H9 (cell line): ENCODE data around the gene INPP5J. TPM values are rescaled to one million over a fixed set of nuclear protein-coding genes. Genes with fewer than 3 reads are reported as not detected.

Experiments used
- DNase-seq: peaks from one replicate; pipeline ENCODE4 v3.0.0-alpha.2; 2017
- H2AFZ ChIP-seq: one replicate; pipeline ENCODE4 v1.6.1; 2013; ENCODE audit warnings: mild to moderate bottlenecking, low read length, control low read depth, moderate library complexity
- H2AK5ac ChIP-seq: 2 replicates; pipeline ENCODE4 v1.6.1; 2013; ENCODE audit warnings: low read length, control low read depth, mixed read lengths; ENCODE audit not compliant: insufficient read length
- H2BK120ac ChIP-seq: one replicate; pipeline ENCODE4 v1.6.1; 2013; ENCODE audit warnings: low read depth, mild to moderate bottlenecking, low read length, control low read depth, inconsistent platforms; ENCODE audit not compliant: poor library complexity, severe bottlenecking
- H2BK12ac ChIP-seq: 2 replicates; pipeline ENCODE4 v1.6.1; 2013; ENCODE audit warnings: low read length, control low read depth, mixed read lengths, low read depth; ENCODE audit not compliant: insufficient read length
- H2BK15ac ChIP-seq: 2 replicates; pipeline ENCODE4 v1.6.1; 2013; ENCODE audit warnings: low read depth, low read length, control low read depth
- H2BK20ac ChIP-seq: one replicate; pipeline ENCODE4 v1.6.1; 2013; ENCODE audit warnings: low read depth, mild to moderate bottlenecking, low read length, control low read depth, inconsistent platforms; ENCODE audit not compliant: poor library complexity, severe bottlenecking
- H2BK5ac ChIP-seq: 2 replicates; pipeline ENCODE4 v1.6.1; 2013; ENCODE audit warnings: low read length, control low read depth, mixed read lengths; ENCODE audit not compliant: insufficient read length
- H3K14ac ChIP-seq: 2 replicates; pipeline ENCODE4 v1.6.1; 2013; ENCODE audit warnings: low read length, control low read depth; ENCODE audit not compliant: insufficient read depth
- H3K18ac ChIP-seq: 2 replicates; pipeline ENCODE4 v1.6.1; 2013; ENCODE audit warnings: low read depth, mild to moderate bottlenecking, mixed read lengths, low read length, control low read depth; ENCODE audit not compliant: insufficient read length
- H3K23ac ChIP-seq: 2 replicates; pipeline ENCODE4 v1.6.1; 2013; ENCODE audit warnings: low read length, control low read depth, mixed read lengths, low read depth; ENCODE audit not compliant: insufficient read length
- H3K23me2 ChIP-seq: 2 replicates; pipeline ENCODE4 v1.6.1; 2013; ENCODE audit warnings: low read depth, mild to moderate bottlenecking, mixed read lengths, low read length, control low read depth; ENCODE audit not compliant: insufficient read length, poor library complexity, severe bottlenecking
- H3K27ac ChIP-seq: 2 replicates; pipeline ENCODE4 v1.5.1; 2013; ENCODE audit warnings: low read length, control low read depth, mixed read lengths, low read depth; ENCODE audit not compliant: insufficient read length
- H3K27me3 ChIP-seq: 2 replicates; pipeline ENCODE4 v1.6.1; 2013; ENCODE audit warnings: low read length, control low read depth, inconsistent platforms; ENCODE audit not compliant: insufficient read depth
- H3K4ac ChIP-seq: 2 replicates; pipeline ENCODE4 v1.6.1; 2013; ENCODE audit warnings: low read depth, mild to moderate bottlenecking, control low read depth, inconsistent platforms, low read length, moderate library complexity
- H3K4me1 ChIP-seq: 2 replicates; pipeline ENCODE4 v1.6.1; 2013; ENCODE audit warnings: low read length, control low read depth, inconsistent platforms; ENCODE audit not compliant: insufficient read depth
- H3K4me2 ChIP-seq: 2 replicates; pipeline ENCODE4 v1.6.1; 2013; ENCODE audit warnings: low read length, control low read depth, mixed read lengths; ENCODE audit not compliant: insufficient read length, insufficient read depth
- H3K56ac ChIP-seq: 2 replicates; pipeline ENCODE4 v1.6.1; 2013; ENCODE audit warnings: low read depth, mild to moderate bottlenecking, mixed read lengths, low read length, control low read depth; ENCODE audit not compliant: insufficient read length
- H3K79me1 ChIP-seq: 2 replicates; pipeline ENCODE4 v1.6.1; 2013; ENCODE audit warnings: low read depth, mild to moderate bottlenecking, moderate library complexity, low read length, control low read depth, inconsistent platforms; ENCODE audit not compliant: insufficient read depth, poor library complexity, severe bottlenecking
- H3K79me2 ChIP-seq: 2 replicates; pipeline ENCODE4 v1.6.1; 2013; ENCODE audit warnings: low read length, control low read depth, inconsistent platforms; ENCODE audit not compliant: insufficient read depth
- H3K9ac ChIP-seq: 2 replicates; pipeline ENCODE4 v1.6.1; 2013; ENCODE audit warnings: low read length, control low read depth, mixed read lengths; ENCODE audit not compliant: insufficient read length; ENCODE audit errors: extremely low read depth
- H3K9me3 ChIP-seq: one replicate; pipeline ENCODE4 v1.6.1; 2013; ENCODE audit warnings: low read depth, low read length, inconsistent platforms; ENCODE audit not compliant: control insufficient read depth
- H3T11ph ChIP-seq: one replicate; pipeline ENCODE4 v1.6.1; 2013; ENCODE audit warnings: mild to moderate bottlenecking, low read length, control low read depth, inconsistent platforms
- H4K20me1 ChIP-seq: one replicate; pipeline ENCODE4 v1.6.1; 2013; ENCODE audit not compliant: control insufficient read depth, insufficient read length, insufficient read depth
- H4K5ac ChIP-seq: 2 replicates; pipeline ENCODE4 v1.6.1; 2013; ENCODE audit warnings: low read depth, mild to moderate bottlenecking, mixed read lengths, low read length, control low read depth; ENCODE audit not compliant: insufficient read length
- H4K8ac ChIP-seq: replicated peaks from 2 replicates; pipeline ENCODE4 v1.6.1; 2013; ENCODE audit warnings: low read length, control low read depth, mixed read lengths, low read depth; ENCODE audit not compliant: insufficient read length
- H4K91ac ChIP-seq: 2 replicates; pipeline ENCODE4 v1.6.1; 2013; ENCODE audit warnings: low read depth, mild to moderate bottlenecking, moderate library complexity, mixed read lengths, low read length, control low read depth; ENCODE audit not compliant: insufficient read length
- H3K27ac Mint-ChIP-seq, 3 experiments: 2 replicates in 2 of 3; 3 replicates in 1 of 3; pipeline ENCODE4 v1.8.0; 2020 to 2021; ENCODE audit warnings: mixed read lengths in 3 of 3, mild to moderate bottlenecking in 1 of 3, moderate library complexity in 1 of 3
- H3K27me3 Mint-ChIP-seq: 2 replicates; pipeline ENCODE4 v1.8.0; 2021; ENCODE audit warnings: low read depth, mild to moderate bottlenecking, moderate library complexity, mixed read lengths
- H3K36me3 Mint-ChIP-seq, 3 experiments: 2 replicates in 2 of 3; 3 replicates in 1 of 3; pipeline ENCODE4 v1.8.0; 2020 to 2021; ENCODE audit warnings: low read depth in 3 of 3, mixed read lengths in 3 of 3; ENCODE audit not compliant: insufficient read depth in 1 of 3
- H3K4me1 Mint-ChIP-seq, 2 experiments: 2 replicates each; pipeline ENCODE4 v1.8.0; 2020; ENCODE audit warnings: mixed read lengths in 2 of 2
- H3K4me3 Mint-ChIP-seq, 2 experiments: 2 replicates in 1 of 2; 3 replicates in 1 of 2; pipeline ENCODE4 v1.8.0; 2020 to 2021; ENCODE audit warnings: mild to moderate bottlenecking in 2 of 2, mixed read lengths in 2 of 2, moderate library complexity in 1 of 2
- H3K9me3 Mint-ChIP-seq, 2 experiments: 2 replicates in 1 of 2; 3 replicates in 1 of 2; pipeline ENCODE4 v1.8.0; 2020; ENCODE audit warnings: mild to moderate bottlenecking in 2 of 2, mixed read lengths in 2 of 2, moderate library complexity in 1 of 2
- CTCF ChIP-seq: fragments of 200-600 bp; sonication (generic); conservative IDR thresholded peaks from 3 replicates; pipeline ENCODE4 v1.8.0; 2021; ENCODE audit warnings: antibody characterized with exemption, mild to moderate bottlenecking
- WGBS: extraction: QIAGEN DNeasy Blood & Tissue Kit; methylation state at CpG from one replicate; pipeline ENCODE4 v1.1.7; 2013; ENCODE audit warnings: missing lambda C conversion rate, low lambda C conversion rate, mixed read lengths; ENCODE audit not compliant: insufficient read length; ENCODE audit errors: extremely low coverage; 5-methylcytosine and 5-hydroxymethylcytosine counted together
- total RNA-seq: library from RNA; stranded (reverse); gene quantifications from 2 replicates; pipeline ENCODE4 v1.2.1, GENCODE V29; 2021

The INPP5J gene
- total RNA-seq, 1 experiment from 2014 or later, result 4.9 TPM

- H3K36me3 Mint-ChIP-seq, result peaks cover 3 to 9% (median 3%) of the 10 kb centered on the region in 3 experiments; a peak in 4 of 7 replicates
- Histone ChIP-seq H2AK5ac (no peak overlapping the region), H4K20me1 (no peaks in the 10 kb centered on the region), H3K27me3 (peaks cover 3% of the 10 kb centered on the region; the same call in 1 of the 2 replicates), H3K9me3 (no peaks in the 10 kb centered on the region), H3K79me1 (no peaks in the 10 kb centered on the region), H3K4me1 (0 out of 2 replicates have a peak, but pooled peaks cover 3% of the 10 kb centered on the region), H4K8ac (no peak overlapping the region), H3K27ac (no peak overlapping the region), H3K4ac (no peak overlapping the region), H3K79me2 (no peaks in the 10 kb centered on the region), H2BK5ac (no peak overlapping the region), H3K56ac (no peak overlapping the region), H3K14ac (no peak overlapping the region), H2BK12ac (no peak overlapping the region), H3K23me2 (peaks cover 6% of the 10 kb centered on the region), H3T11ph (no peak overlapping the region), H3K23ac (no peak overlapping the region), H3K9ac (no peak overlapping the region), H3K4me2 (no peak overlapping the region), H2BK15ac (no peak overlapping the region), H2AFZ (no peak overlapping the region), H2BK20ac (no peak overlapping the region), H4K91ac (no peak overlapping the region), H2BK120ac (no peak overlapping the region), H4K5ac (no peak overlapping the region), H3K18ac (no peak overlapping the region)
- DNase-seq, result no peak
- H3K27me3 Mint-ChIP-seq, result peaks cover 10% of the 10 kb centered on the region
- no CpG with 5 or more reads among the region's 18 CpGs for WGBS
- TF ChIP-seq CTCF, result no peak
- no peak overlapping the region for H3K4me3 Mint-ChIP-seq
- H3K9me3 Mint-ChIP-seq, result no peaks in the 10 kb centered on the region; a peak in 1 of 5 replicates
- H3K4me1 Mint-ChIP-seq, result peaks cover 7 to 35% of the 10 kb centered on the region in 2 experiments
- no peak overlapping the region for H3K27ac Mint-ChIP-seq
These were observed 21.8 kb upstream of the INPP5J start for GRCh38 chr22:31100762-31101525.
